H1 (cell line): ENCODE measurements around the gene TMEM135. TPM values are rescaled to one million over a fixed set of nuclear protein-coding genes. Genes with fewer than 3 reads are reported as not detected.

ENCODE experiments used
- CTCF ChIP-seq, 3 experiments: IDR thresholded peaks; 1 replicate in 2 of 3; 2 replicates in 1 of 3; pipeline versions ENCODE4 v1.5.1 to v1.6.1; 2011; ENCODE audit warnings: low read length in 3 of 3, mild to moderate bottlenecking in 3 of 3, inconsistent platforms in 2 of 3, low read depth in 1 of 3, moderate library complexity in 1 of 3; ENCODE audit not compliant: insufficient read depth in 1 of 3; ENCODE audit errors: control extremely low read depth in 1 of 3
- polyA plus RNA-seq, 7 experiments: library from polyadenylated mRNA; depleted of rRNA in 3 of 7; stranded (reverse) in 5 of 7; unstranded in 2 of 7; fragments of >200 nt in 5 of 7; fragments of 200-250 nt in 2 of 7; gene quantifications; 1 replicate in 5 of 7; 2 replicates in 1 of 7; 4 replicates in 1 of 7; pipeline versions ENCODE4 v1.2.1 to v1.2.3, GENCODE V29; 2011 to 2013; ENCODE audit warnings: missing spikeins in 2 of 7, mixed read lengths in 2 of 7
- total RNA-seq: library from RNA; stranded (reverse); fragmentation: NEBNext Ultra II Directional; extraction: Animal tissue kit (Norgen Biotek cat#: 25700); gene quantifications from 2 replicates; pipeline ENCODE4 v1.2.1, GENCODE V29; 2021
- TF ChIP-seq, protein P1 (sequence below): IDR thresholded peaks from 2 replicates; pipeline ENCODE4 v1.6.1; 2012; ENCODE audit warnings: low read length, inconsistent platforms

TMEM135 gene
- total and polyA plus RNA-seq, 2 of the 8 experiments (the other 6 are each of a cell fraction or from before 2014, with no cell fraction given): 9.3 to 31.3 TPM

DNA sequence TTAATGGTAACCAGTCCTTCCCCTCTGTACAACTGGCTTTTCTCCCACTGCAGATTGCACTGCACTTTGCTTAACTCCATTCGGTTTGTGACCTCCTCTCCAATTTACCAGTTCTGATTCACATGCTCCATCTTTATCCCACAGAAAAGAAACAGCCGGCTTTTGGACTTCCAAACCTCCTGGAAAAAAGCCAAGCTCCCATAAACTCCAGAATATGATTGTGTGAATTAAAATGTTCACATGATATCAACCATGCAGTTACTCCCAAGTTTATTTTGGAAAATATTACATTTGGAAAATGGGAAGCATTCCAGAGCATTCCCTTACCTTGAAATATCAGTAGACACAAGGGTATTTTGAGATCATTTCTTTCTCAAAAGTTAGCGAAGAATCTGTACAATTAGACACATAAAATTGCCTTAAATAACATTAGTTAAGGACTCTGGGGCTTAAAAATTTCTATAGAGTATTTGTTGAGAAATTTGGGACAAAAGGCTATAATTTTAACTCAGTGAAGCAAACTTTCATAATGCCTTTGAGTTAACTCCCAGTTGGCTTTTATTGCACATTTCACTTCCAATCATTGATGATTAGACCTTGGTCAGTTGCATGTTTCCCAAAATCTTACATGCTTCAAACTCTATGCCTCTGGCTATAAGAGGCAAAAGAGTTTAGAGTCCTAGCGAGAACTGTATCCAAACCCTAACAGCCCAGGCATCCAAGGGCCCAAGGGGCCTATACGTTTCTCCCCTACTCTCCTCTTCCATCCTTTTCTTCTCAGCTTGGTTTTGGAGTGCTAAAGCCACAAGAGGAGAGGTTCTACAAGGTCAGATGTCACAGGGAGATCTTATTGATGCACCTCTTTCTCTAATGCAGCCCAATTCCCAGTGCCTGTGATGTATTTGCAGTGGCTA, 23.6 kb upstream of the TMEM135 start (continued):
- TF ChIP-seq, protein P1, sequence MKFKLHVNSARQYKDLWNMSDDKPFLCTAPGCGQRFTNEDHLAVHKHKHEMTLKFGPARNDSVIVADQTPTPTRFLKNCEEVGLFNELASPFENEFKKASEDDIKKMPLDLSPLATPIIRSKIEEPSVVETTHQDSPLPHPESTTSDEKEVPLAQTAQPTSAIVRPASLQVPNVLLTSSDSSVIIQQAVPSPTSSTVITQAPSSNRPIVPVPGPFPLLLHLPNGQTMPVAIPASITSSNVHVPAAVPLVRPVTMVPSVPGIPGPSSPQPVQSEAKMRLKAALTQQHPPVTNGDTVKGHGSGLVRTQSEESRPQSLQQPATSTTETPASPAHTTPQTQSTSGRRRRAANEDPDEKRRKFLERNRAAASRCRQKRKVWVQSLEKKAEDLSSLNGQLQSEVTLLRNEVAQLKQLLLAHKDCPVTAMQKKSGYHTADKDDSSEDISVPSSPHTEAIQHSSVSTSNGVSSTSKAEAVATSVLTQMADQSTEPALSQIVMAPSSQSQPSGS: no peak
- TF ChIP-seq CTCF (IDR thresholded peaks at IDR 0.05; ENCODE audit: control extremely low read depth in 1 of 3, insufficient read depth in 1 of 3, low read depth in 1 of 3, low read length in 3 of 3): no peak
